GM18951 (cell line): ENCODE measurements around the gene PYGL.
"Not testable (repeated sequence)": the region's sequence is repeated elsewhere in the genome, so short reads cannot be mapped to it uniquely, and the experiment has no call there.

Experiments
- POLR2A ChIP-seq: IDR thresholded peaks from 4 replicates; pipeline ENCODE4 v1.6.1; 2011; ENCODE audit warnings: mild to moderate bottlenecking; ENCODE audit not compliant: insufficient read length, insufficient read depth; ENCODE audit errors: extremely low read depth
- in situ Hi-C: fragments of 300-500 bp; cut with MboI; formaldehyde crosslinking; loops from one replicate; pipeline ENCODE4 v1.12.0; 2022; ENCODE audit warnings: low sequenced_read_pairs, mixed read lengths, inconsistent platforms; ENCODE audit not compliant: unreplicated experiment

PYGL gene

DNA sequence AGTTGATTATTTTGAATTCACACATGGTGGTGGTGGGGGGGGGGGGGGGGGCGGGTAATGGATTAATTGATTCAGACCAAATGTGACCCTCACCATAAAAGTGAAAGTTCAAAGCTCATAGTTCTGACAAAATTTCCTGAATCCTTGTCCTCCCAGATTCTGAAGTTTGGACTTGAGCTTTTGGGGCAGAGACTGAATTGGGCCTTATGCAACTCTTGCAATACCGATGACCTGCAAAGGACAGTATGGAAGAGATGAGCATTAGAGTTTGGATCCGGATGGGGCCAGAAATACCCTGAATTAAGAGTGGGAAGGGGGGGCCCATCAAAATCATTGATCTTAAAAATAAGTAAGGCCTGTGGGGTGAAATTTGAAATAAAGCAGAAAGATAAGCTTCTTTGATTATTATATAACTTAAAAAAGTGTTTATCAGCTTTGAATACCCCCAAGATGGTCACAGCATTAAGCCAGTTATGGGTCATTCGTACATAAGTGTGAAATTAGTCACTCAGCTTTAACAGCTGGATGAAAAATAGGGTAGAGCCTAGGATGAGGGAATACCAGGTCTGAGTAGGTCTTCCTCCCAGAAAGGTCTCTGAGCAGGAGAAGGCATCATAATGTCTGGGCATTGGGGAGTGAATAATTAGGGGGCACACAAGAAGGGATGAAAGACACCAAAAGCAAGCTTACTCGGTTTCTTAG is 2.1 kb upstream of the PYGL start:
- no peak for TF ChIP-seq POLR2A
- in situ Hi-C loops = no loop called here

DNA sequence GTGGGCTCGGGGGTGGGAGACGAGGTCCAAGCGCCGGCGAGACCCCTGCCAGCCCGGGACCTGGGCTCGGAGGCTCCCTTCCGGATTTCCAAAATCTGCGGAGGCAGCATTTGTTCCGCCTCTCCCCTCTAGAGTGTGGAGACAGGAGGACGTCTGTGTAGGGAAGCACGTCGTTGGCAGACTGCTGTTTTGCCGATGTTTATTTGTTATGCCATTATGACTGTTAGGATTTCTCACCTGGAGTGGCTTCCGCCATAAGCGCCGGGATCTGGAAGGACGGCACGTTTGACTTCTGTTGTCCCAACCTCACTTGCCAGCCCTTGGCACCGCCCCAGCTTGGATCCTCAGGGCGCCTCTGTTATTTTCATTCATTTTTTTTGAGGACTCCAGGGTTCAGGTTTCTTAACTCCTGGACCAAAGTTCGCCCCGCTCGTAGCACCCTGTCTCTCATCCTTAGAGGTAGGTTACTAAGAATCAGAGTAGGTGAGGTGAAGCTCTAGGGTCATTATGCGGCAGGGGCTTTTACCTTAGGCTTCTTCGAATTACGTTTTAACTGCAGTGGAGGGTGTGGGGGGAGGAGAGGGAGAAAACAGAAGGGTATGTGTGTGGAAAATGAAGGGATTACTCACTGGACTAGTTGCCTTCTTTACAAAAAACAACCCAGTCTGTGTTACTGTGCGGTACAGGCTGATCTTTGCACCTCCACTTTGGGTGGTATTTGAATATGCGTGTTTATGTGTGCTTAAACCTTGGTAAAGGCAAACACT is 547 bp upstream of the PYGL start:
- in situ Hi-C loops = no loop called here
- no peak for TF ChIP-seq POLR2A

DNA sequence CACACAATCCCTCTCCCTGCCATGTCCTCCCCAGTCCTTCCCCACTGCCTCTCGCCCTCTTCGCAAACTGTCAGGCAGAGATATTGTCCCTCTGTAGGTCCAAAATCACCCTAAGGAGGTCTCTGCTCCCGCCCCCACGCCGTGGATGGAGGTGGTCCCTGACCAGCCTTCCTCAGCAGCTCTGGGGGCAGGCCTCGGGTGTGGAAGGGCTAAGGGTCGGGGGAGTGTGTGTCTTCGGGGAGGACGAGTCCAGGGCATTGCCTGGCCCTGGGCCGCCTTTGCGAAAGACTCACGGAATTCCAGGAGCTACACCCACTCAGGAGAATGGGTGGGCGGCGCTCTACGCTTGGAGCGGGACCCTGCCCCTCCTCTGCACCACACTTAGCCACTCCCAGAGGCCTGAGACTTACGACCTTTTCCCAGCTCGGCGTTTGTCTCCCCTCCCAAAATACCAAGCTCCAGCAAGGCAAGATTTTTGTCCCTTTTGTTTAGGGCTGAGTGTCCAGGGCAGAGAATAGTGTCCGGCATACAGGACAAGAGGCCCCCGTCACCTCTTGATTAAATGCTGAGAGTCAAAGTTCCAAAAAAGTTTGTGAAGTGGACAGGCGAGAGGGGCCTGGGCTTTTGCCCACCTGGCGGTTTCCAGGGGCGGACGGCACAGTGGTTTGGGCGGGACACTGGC is 881 bp downstream of the PYGL start:
- in situ Hi-C loops = no loop called here
- TF ChIP-seq POLR2A = no peak

DNA sequence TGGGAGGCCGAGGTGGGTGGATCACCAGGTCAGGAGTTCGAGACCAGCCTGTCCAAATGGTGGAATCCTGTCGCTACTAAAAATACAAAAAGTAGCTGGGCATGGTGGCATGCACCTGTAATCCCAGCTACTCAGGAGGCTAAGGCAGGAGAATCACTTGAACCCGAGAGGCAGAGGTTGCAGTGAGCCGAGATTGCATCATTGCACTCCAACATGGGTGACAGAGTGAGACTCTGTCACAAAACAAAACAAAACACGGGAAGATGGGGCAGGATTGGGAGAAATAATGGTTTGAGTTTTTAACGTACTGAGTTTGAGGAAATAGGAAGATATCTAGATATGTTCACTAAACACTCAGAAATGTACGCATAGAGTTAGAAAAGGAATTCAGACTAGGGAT is 2.6 kb downstream of the PYGL start:
- in situ Hi-C loops = not testable (repeated sequence)

DNA sequence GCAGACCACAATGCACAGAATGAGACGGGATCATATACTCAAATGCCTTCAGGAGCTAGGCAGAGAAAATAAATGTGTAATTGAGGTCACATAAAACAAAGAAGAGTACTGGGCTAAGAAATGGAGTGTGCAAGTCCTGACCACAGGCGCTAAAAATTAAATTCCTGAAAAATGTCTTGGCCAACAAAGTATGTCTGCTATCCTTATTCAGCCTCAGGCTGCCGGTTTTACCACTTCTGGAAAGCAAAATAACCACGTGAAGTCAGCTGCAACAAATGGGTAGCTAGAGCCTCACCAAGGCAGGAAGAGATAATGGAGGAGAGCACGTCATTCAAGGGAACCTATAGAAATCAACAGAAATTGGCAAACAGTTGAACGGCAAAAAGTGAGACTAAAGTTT is 3.1 kb downstream of the PYGL start:
- in situ Hi-C loops = no loop called here
- TF ChIP-seq POLR2A = no peak

DNA sequence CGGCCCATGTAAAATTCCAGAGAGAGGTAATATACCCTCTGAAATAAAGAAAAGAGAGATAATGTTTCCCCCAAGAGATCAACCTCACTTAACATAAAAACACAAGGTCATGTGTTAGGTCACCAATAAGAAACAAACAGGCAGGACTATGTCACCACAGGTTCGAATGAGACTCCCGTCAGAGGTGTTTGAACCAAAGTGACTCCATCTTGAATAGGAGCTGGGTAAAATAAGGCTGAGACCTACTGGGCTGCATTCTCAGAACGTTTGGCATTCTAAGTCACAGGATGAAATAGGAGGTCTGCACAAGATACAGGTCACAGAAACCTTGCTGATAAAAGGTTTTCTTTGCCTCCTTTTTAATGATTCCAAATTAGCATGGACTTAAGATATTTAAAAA is 6.5 kb downstream of the PYGL start:
- in situ Hi-C loops = no loop called here
- no peak for TF ChIP-seq POLR2A

DNA sequence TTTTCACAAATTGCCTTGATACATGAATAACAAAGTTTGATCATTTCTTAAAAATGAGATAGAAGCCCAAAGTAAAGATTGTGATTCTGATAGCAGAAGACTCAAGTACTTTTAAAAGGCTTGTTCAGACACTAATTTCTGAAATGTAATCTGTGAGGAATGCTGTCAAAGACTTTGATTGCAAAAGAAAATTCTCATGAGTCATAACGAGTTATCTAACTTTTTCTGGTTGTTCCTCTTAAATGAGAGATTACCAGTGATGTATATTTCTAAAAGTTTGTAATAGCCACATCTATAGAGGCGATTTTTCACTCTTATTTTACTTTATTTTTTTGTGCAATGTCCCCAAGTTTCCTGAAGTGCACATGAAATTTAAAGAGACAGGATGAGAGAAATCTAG is 7.0 kb downstream of the PYGL start:
- in situ Hi-C loops = no loop called here
- TF ChIP-seq POLR2A = no peak

DNA sequence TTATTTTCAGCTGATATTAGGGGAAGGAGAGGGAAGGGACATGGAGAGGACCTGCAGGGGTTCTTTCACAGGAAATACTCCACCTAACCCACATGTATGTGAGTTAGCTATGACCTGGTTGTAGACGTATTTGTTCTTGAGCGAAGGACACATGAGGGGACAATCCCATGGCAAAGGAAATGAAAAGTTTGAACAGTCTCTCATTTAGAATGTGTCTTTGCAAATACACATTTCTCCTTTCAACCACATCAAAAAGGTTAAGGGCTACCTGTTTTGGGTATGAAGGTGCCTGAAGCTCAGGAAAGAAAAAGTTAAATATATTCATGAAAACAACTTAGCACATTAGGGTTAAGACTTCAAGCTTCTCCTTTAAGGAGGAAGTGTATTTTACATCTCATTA is 7.4 kb downstream of the PYGL start:
- no peak for TF ChIP-seq POLR2A
- in situ Hi-C loops = no loop called here

DNA sequence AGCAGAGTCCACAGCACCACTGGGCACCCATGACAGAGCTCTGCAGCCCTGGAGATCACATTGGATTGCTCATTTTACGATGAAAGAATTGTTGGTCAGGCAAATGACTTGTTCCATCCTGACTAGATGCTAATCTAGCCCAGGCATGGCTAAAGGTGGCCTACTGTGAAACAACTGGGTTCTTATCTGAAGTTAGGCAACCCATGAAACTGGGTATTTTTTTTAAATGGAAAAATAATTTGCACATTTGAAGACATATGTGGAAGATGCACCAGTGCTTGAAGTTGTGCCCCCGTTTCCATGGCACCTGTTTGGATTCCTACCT is 8.3 kb downstream of the PYGL start:
- TF ChIP-seq POLR2A = no peak
- in situ Hi-C loops = no loop called here

DNA sequence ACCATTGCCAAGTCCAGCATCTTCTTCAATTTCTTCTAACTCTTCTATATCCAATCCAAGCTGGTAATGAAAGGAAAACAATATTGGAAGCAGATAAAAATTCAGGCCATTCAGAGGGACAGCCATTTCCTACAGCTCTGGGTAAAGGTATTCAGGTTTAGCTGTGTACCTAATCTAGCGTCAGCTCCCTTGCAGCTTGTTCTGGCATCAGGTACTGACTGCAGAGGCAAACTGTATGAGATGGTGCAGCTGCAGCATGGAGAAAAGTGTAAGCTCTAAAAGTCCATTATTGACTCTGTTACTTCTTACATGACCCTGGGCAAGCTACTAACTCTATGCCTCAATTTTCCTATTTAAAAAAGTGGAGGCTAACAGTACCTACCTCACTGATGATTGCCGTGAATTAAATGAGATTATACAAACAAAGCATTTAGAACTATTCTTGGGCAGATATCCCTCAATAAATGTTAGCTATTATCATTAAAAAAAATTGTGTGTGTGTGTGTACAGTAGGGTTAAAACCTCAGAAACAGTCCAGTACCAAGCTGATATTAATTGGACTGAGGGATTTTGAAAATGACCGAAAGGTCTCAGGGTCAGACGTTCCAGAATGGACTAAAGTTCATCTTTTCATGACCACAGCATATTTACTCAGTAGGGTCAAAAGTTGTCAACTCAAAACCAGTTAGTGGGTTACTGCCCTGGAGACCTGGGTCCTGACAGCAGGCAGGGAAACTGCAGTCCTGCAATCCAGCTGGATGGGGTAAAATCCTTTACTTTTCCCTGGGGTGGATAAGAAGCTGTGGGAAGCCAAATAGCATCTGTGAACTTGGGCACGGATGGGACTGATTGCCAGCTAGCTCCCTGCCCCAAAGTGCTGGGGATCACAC is 8.9 kb downstream of the PYGL start:
- no peak for TF ChIP-seq POLR2A
- in situ Hi-C loops = no loop called here

DNA sequence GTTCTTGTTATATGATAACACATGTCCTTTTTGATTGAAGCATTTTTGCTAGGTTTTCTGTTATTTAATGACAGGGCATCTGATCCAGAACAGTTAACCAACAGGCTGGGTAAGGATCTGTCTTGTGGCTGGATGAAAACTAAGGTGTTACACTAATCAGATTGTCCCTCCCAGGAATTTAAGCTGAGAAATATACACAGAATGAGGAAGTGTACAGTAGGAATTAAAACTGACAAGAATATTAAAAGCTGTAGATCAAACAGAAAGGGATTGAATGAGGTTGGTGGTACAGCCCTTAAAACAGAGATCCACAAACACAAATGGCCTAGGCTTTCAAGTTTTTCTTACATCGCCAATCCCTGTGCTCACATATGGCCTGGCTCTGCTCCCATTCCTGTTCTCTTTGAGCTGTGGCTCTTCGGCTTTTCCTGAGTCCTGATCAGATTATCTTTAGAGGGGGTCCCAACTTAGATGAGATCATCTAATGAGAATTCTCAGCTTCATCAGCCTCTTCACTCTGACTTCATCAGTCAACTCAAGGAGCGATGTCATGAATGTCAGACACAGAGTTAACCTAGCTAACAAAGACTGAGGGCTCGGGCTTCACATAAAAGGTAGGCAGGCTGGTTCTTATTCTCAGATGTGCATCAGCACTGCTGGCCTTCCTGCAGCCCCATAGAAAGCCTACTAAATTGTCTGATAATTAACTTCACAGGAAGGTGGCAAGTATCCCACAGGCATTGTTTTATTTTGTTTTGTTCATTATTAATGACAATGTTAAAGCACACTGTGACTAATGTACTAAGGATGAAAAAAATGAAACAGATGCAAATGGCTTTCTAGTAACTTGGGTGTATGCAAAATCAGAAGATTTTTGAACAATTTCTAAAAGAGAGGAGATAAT is 11.4 kb downstream of the PYGL start:
- TF ChIP-seq POLR2A = no peak
- in situ Hi-C loops = no loop called here

DNA sequence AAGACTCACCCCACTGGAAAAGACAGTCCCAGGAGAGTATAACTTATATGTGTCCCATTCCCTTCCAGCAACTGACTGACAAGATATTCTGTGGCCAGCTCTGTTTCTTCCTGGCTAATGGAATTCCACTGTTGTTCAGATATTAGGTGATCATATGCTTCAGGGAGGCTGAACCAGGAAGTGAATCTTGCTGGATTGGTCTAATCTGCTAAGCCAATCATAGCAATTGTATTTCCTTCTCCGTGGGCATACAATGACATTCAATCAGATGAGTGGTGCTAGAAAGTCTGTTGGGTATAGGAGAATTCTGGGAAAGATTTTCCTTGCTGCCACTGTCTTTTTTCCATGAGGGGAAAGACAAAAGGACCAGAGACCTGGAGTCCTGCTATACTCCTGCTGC is 12.1 kb downstream of the PYGL start:
- TF ChIP-seq POLR2A = no peak
- in situ Hi-C loops = no loop called here
